ENCODE data around the gene PRPSAP2.

PRPSAP2 gene

GRCh38 chr17:18961634-18962493, 103.9 kb downstream of the PRPSAP2 start:
- no peak for TF ChIP-seq GATA3 (IDR thresholded peaks at IDR 0.05; ENCODE audit: low read depth, low read length)
- TF ChIP-seq GATA2 (IDR thresholded peaks at IDR 0.05; ENCODE audit: low read depth, low read length), result no peak

GRCh38 chr17:18962494-18962815, 104.5 kb downstream of the PRPSAP2 start:
- TF ChIP-seq GATA3 (IDR thresholded peaks at IDR 0.05; ENCODE audit: low read depth, low read length) (no peak), GATA2 (IDR thresholded peaks at IDR 0.05; ENCODE audit: low read depth, low read length) (no peak)

- TF ChIP-seq GATA2 (IDR thresholded peaks at IDR 0.05; ENCODE audit: low read depth, low read length) (no peak), GATA3 (IDR thresholded peaks at IDR 0.05; ENCODE audit: low read depth, low read length) (no peak)
Observed at GRCh38 chr17:18963126-18964017, 105.4 kb downstream of the PRPSAP2 start.

GRCh38 chr17:18964018-18964351, 106.1 kb downstream of the PRPSAP2 start:
- TF ChIP-seq GATA3 (IDR thresholded peaks at IDR 0.05; ENCODE audit: low read depth, low read length) (no peak), GATA2 (IDR thresholded peaks at IDR 0.05; ENCODE audit: low read depth, low read length) (no peak)

GRCh38 chr17:18964550-18964949, 106.6 kb downstream of the PRPSAP2 start:
- no peak for TF ChIP-seq GATA2 (IDR thresholded peaks at IDR 0.05; ENCODE audit: low read depth, low read length)
- TF ChIP-seq GATA3 (IDR thresholded peaks at IDR 0.05; ENCODE audit: low read depth, low read length), result no peak

GRCh38 chr17:18965530-18966236, 107.8 kb downstream of the PRPSAP2 start:
- TF ChIP-seq GATA3 (IDR thresholded peaks at IDR 0.05; ENCODE audit: low read depth, low read length) (no peak), GATA2 (IDR thresholded peaks at IDR 0.05; ENCODE audit: low read depth, low read length) (no peak)

GRCh38 chr17:18966831-18967624, 109.1 kb downstream of the PRPSAP2 start:
- TF ChIP-seq GATA3 (IDR thresholded peaks at IDR 0.05; ENCODE audit: low read depth, low read length), result no peak
- no peak for TF ChIP-seq GATA2 (IDR thresholded peaks at IDR 0.05; ENCODE audit: low read depth, low read length)

GRCh38 chr17:18967916-18968315, 110.0 kb downstream of the PRPSAP2 start:
- TF ChIP-seq GATA2 (IDR thresholded peaks at IDR 0.05; ENCODE audit: low read depth, low read length) (no peak), GATA3 (IDR thresholded peaks at IDR 0.05; ENCODE audit: low read depth, low read length) (no peak)

- TF ChIP-seq GATA3 (IDR thresholded peaks at IDR 0.05; ENCODE audit: low read depth, low read length), result no peak
- no peak for TF ChIP-seq GATA2 (IDR thresholded peaks at IDR 0.05; ENCODE audit: low read depth, low read length)
Observed at GRCh38 chr17:18968345-18968744, 110.4 kb downstream of the PRPSAP2 start.

- no peak for TF ChIP-seq GATA3 (IDR thresholded peaks at IDR 0.05; ENCODE audit: low read depth, low read length)
- no peak for TF ChIP-seq GATA2 (IDR thresholded peaks at IDR 0.05; ENCODE audit: low read depth, low read length)
Observed at GRCh38 chr17:18968945-18969887, 111.3 kb downstream of the PRPSAP2 start.

- TF ChIP-seq GATA3 (IDR thresholded peaks at IDR 0.05; ENCODE audit: low read depth, low read length) (no peak), GATA2 (IDR thresholded peaks at IDR 0.05; ENCODE audit: low read depth, low read length) (no peak)
Observed at GRCh38 chr17:18970582-18971480, 112.9 kb downstream of the PRPSAP2 start.

- TF ChIP-seq GATA3 (IDR thresholded peaks at IDR 0.05; ENCODE audit: low read depth, low read length) (no peak), GATA2 (IDR thresholded peaks at IDR 0.05; ENCODE audit: low read depth, low read length) (no peak)
Observed at GRCh38 chr17:18971801-18972200, 113.9 kb downstream of the PRPSAP2 start.
